ENCODE data around the gene CENPP.

CENPP gene

DNA sequence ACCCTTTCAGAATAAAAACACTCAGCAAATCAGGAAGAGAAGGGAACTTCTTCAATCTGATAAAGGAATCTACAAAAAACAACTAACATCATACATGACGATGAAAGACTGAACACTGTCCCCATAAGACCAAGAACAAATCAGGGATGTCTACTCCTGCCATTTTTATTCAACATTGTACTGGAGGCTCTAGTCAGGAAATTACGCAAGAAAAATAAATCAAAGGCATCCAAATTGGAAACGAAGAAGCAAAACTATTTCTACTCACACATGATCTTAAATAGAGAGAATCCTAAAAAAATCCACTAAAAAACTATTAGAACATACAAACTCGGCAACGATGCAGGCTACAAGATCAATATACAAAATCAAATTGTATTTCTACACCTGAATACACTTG is 301.9 kb downstream of the CENPP start:
- Histone ChIP-seq H3K79me2 (no peaks in the 10 kb centered on the region), H3K27ac (no peak overlapping the region), H3K36me3 (ENCODE audit: control insufficient read depth, insufficient read depth, low read length) (no peaks in the 10 kb centered on the region), H3K27me3 (ENCODE audit: control insufficient read depth, insufficient read depth, low read length) (no peaks in the 10 kb centered on the region), H3K4me1 (no peaks in the 10 kb centered on the region), H3K9me3 (ENCODE audit: control insufficient read depth, low read length) (no peaks in the 10 kb centered on the region), H3K4me2 (ENCODE audit: low read length) (no peak overlapping the region), H3K9ac (no peak overlapping the region), H2AFZ (no peak overlapping the region), H3K4me3 (ENCODE audit: low read depth, low read length) (no peak overlapping the region)
- TF ChIP-seq, protein P1, sequence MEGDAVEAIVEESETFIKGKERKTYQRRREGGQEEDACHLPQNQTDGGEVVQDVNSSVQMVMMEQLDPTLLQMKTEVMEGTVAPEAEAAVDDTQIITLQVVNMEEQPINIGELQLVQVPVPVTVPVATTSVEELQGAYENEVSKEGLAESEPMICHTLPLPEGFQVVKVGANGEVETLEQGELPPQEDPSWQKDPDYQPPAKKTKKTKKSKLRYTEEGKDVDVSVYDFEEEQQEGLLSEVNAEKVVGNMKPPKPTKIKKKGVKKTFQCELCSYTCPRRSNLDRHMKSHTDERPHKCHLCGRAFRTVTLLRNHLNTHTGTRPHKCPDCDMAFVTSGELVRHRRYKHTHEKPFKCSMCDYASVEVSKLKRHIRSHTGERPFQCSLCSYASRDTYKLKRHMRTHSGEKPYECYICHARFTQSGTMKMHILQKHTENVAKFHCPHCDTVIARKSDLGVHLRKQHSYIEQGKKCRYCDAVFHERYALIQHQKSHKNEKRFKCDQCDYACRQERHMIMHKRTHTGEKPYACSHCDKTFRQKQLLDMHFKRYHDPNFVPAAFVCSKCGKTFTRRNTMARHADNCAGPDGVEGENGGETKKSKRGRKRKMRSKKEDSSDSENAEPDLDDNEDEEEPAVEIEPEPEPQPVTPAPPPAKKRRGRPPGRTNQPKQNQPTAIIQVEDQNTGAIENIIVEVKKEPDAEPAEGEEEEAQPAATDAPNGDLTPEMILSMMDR (IDR thresholded peaks at IDR 0.05) = no peak

DNA sequence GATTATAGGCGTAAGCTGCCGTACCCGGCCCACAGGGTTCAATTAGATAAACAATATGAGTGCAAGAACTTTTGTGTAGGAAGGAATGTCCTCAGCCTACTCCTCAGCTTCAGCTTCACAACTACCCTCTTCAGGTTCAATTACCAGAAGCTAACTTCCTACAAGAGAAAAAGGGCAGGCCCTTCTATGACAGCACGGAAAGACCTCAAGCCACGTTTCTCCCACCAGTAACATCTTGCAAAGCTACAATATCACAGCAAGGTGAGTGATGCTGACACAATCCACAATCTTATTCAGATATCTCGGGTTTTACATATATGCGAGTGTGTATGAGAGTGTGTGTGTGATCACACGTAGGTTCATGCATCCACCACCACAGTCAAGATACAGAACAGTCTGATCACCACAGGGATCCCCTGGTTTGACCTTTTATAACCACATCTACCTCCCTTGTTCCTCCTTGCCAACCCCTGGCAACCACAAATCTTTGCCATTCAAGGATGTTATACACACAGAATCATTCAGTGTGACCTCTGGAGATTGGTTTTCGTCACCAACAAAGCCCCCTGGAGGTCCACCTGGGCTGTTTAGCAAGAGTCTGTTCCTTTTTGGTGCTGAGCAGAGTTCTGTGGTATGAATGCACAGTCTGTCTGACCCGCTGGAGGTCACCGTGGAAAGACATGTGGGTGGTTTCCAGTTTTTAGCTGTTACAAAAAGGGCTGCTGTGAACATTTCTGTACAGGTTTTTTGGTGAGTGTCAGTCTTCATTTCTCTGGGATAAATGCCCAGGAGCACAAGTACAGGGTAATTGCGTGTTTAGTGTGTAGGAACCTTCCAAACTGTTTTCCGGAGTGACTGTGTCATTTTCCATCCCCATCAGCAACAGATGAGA is 305.9 kb downstream of the CENPP start:
- H3K27me3 ChIP-seq (ENCODE audit: control insufficient read depth, insufficient read depth, low read length) = no peaks in the 10 kb centered on the region
- no peaks in the 10 kb centered on the region for H3K9me3 ChIP-seq (ENCODE audit: control insufficient read depth, low read length)
- no peak overlapping the region for H3K4me3 ChIP-seq (ENCODE audit: low read depth, low read length)
- no peaks in the 10 kb centered on the region for H3K4me1 ChIP-seq
- no peak overlapping the region for H3K9ac ChIP-seq
- H3K4me2 ChIP-seq (ENCODE audit: low read length) = no peak overlapping the region
- no peak overlapping the region for H2AFZ ChIP-seq
- H3K36me3 ChIP-seq (ENCODE audit: control insufficient read depth, insufficient read depth, low read length) = no peaks in the 10 kb centered on the region
- no peak overlapping the region for H3K27ac ChIP-seq
- H3K79me2 ChIP-seq = no peaks in the 10 kb centered on the region
- TF ChIP-seq, protein P1 (IDR thresholded peaks at IDR 0.05) = no peak

DNA sequence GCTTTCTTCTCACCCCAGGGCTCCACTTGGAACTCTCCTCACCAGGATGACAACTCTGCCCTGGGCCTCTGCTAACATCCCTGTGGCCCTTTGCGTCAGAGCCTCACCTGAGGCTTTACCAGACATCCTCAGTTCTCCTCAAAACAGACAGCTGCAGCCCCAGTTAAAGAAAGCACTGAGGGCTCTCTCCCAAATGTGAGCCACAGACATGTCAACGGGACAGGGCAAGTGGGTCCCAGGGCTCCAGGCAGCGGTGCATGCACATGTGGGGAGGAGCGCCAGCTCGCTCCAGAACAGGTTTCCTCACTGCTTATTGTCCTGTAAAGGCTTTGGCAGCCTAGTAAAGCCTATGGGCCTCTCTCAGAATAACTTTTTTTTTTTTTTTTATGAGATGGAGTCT is 306.9 kb downstream of the CENPP start:
- H2AFZ ChIP-seq = no peak overlapping the region
- no peak overlapping the region for H3K9ac ChIP-seq
- no peaks in the 10 kb centered on the region for H3K4me1 ChIP-seq
- H3K79me2 ChIP-seq = no peaks in the 10 kb centered on the region
- no peak overlapping the region for H3K4me2 ChIP-seq (ENCODE audit: low read length)
- no peak overlapping the region for H3K4me3 ChIP-seq (ENCODE audit: low read depth, low read length)
- H3K27ac ChIP-seq = no peak overlapping the region
- TF ChIP-seq, protein P1 (IDR thresholded peaks at IDR 0.05) = no peak
- H3K9me3 ChIP-seq (ENCODE audit: control insufficient read depth, low read length) = no peaks in the 10 kb centered on the region
- H3K36me3 ChIP-seq (ENCODE audit: control insufficient read depth, insufficient read depth, low read length) = no peaks in the 10 kb centered on the region
- no peaks in the 10 kb centered on the region for H3K27me3 ChIP-seq (ENCODE audit: control insufficient read depth, insufficient read depth, low read length)

DNA sequence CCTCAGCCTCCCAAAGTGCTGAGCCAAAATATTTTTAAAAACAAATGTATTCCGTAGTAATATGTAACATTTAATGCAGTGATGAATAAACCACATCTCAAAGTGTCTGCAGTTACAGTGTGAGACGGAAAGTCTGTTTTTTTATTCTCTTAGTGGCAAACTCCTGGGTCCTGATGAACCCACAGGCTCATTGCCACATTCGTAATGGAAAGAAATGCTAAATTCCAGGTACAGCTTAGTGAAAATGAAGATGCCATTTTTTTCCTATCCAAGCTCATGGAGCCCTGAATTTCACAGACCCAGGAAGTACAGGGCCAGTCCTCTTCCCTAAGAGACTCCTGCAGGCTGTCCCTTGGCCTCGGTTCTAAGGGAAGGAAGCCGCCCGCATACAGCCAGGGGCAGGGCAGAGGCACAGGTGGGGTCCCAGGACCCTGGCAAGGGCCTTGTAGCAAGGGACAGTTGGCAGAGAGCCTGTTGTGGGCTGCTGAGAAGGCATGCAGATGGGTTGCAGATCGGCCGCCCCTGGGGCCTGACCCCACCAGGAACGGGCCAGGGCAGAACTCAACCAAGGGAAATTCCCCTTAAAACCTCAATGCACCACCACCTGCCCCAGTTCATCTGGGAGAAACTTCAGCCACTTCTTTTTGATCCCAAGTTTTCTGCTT is 308.0 kb downstream of the CENPP start:
- TF ChIP-seq, protein P1 (IDR thresholded peaks at IDR 0.05) = no peak
- H3K9ac ChIP-seq = no peak overlapping the region
- H2AFZ ChIP-seq = no peak overlapping the region
- no peaks in the 10 kb centered on the region for H3K79me2 ChIP-seq
- no peak overlapping the region for H3K4me3 ChIP-seq (ENCODE audit: low read depth, low read length)
- no peaks in the 10 kb centered on the region for H3K27me3 ChIP-seq (ENCODE audit: control insufficient read depth, insufficient read depth, low read length)
- H3K9me3 ChIP-seq (ENCODE audit: control insufficient read depth, low read length) = no peaks in the 10 kb centered on the region
- H3K27ac ChIP-seq = no peak overlapping the region
- H3K4me1 ChIP-seq = no peaks in the 10 kb centered on the region
- no peak overlapping the region for H3K4me2 ChIP-seq (ENCODE audit: low read length)
- no peaks in the 10 kb centered on the region for H3K36me3 ChIP-seq (ENCODE audit: control insufficient read depth, insufficient read depth, low read length)
